Nephron progenitor cell (in vitro differentiated cells): ENCODE data around the gene NLRP3.
"Not testable (repeated sequence)": the region's sequence is repeated elsewhere in the genome, so short reads cannot be mapped to it uniquely, and the experiment has no call there.

Experiments
- DNase-seq: peaks from one replicate; pipeline ENCODE4 v3.0.0; 2021
- H3K27ac Mint-ChIP-seq: 2 replicates; pipeline ENCODE4 v1.8.0; 2021; ENCODE audit warnings: mild to moderate bottlenecking, moderate library complexity, mixed read lengths
- H3K27me3 Mint-ChIP-seq: 2 replicates; pipeline ENCODE4 v1.8.0; 2021; ENCODE audit warnings: mild to moderate bottlenecking, low read depth, mixed read lengths; ENCODE audit not compliant: poor library complexity
- H3K36me3 Mint-ChIP-seq: 2 replicates; pipeline ENCODE4 v1.8.0; 2021; ENCODE audit warnings: low read depth, mixed read lengths
- H3K4me1 Mint-ChIP-seq: 2 replicates; pipeline ENCODE4 v1.8.0; 2021; ENCODE audit warnings: mixed read lengths
- H3K4me3 Mint-ChIP-seq: 2 replicates; pipeline ENCODE4 v1.8.0; 2021; ENCODE audit warnings: mild to moderate bottlenecking, moderate library complexity, mixed read lengths
- H3K9me3 Mint-ChIP-seq: 2 replicates; pipeline ENCODE4 v1.8.0; 2021; ENCODE audit warnings: mild to moderate bottlenecking, moderate library complexity, mixed read lengths
- TF ChIP-seq, protein P1 (sequence below): fragments of 200-600 bp; sonication (generic); IDR thresholded peaks from 2 replicates; pipeline ENCODE4 v1.5.0; 2021; ENCODE audit warnings: antibody characterized with exemption

NLRP3 gene

DNA sequence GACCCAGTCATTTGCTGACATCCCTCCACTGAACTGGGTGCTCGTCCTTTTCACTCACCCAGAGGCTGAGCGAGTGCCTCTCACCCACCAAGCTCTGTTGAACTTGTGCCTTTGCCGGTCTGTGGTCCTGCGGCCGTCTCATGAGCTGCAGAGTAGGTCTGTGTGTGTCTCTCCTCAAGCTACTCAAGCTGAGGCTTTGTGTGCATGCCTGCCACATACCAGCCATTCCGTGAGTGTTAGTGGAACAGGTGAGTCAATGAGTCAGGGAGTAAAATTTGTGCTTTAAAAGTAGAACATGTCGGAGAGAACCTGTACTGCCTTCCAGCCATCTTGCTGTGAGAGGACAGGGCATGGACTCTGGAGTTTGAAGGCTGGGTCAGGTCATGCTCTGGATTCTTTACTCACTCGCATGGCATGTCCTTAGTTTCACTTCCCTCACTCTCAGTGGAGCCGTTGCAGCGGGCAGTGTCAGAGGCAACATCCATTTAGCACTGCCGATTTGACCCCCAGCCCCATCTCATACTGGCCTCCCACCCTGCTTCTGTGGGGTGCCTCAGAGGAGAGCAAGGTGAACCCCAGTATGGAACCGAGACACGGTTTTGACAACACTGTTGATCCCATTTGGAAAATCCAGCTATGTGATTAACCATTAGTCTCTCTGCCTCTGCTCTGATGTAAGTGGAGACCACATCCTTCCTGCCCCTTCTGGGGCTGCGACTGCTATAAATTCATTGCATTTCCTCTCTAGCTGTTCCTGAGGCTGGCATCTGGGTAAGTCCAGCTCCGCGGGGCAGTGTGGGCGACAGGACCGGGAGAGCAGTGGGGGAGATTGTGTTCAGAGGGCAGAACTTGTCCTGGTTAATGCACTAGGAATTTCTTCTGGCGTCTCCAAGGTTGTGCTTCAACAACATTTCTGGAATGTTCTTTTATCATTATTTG lies at the start of gene NLRP3:
Gene NLRP3 (plus strand): TSS at position 751 of the 939 bp plus-strand sequence. CDS start 2,628 bp downstream, outside the sequence.
- Mint-ChIP-seq H3K4me3 (no peak within 1 kb of the TSS), H3K27ac (no peak within 1 kb of the TSS), H3K4me1 (no peaks in the 10 kb centered on the region), H3K36me3 (no peaks in the 10 kb centered on the region), H3K9me3 (no peaks in the 10 kb centered on the region), H3K27me3 (peaks cover 22% of the 10 kb centered on the region)
- TF ChIP-seq, protein P1, sequence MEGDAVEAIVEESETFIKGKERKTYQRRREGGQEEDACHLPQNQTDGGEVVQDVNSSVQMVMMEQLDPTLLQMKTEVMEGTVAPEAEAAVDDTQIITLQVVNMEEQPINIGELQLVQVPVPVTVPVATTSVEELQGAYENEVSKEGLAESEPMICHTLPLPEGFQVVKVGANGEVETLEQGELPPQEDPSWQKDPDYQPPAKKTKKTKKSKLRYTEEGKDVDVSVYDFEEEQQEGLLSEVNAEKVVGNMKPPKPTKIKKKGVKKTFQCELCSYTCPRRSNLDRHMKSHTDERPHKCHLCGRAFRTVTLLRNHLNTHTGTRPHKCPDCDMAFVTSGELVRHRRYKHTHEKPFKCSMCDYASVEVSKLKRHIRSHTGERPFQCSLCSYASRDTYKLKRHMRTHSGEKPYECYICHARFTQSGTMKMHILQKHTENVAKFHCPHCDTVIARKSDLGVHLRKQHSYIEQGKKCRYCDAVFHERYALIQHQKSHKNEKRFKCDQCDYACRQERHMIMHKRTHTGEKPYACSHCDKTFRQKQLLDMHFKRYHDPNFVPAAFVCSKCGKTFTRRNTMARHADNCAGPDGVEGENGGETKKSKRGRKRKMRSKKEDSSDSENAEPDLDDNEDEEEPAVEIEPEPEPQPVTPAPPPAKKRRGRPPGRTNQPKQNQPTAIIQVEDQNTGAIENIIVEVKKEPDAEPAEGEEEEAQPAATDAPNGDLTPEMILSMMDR = no peak
- no peak for DNase-seq

DNA sequence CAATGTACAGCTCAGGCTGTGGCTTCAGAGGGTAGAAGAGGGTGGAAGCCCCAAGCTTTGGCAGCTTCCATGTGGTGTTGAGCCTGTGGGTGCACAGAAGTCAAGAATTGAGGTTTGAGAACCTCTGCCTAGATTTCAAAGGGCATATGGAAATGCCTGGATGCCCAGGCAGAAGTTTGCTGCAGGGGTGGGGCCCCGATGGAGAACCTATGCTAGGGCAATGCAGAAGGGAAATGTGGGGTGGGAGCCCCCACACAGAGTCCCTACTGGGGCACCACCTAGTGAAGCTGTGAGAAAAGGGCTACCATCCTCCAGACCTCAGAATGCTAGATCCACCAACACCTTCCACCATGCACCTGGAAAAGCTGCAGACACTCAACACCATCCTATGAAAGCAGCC lies 49.6 kb upstream of the NLRP3 start:
- H3K27ac Mint-ChIP-seq, DNase-seq, H3K4me3 Mint-ChIP-seq: not testable (repeated sequence)
- peaks cover 30% of the 10 kb centered on the region for H3K36me3 Mint-ChIP-seq
- H3K4me1 Mint-ChIP-seq = peaks cover 30% of the 10 kb centered on the region
- H3K9me3 Mint-ChIP-seq = peaks cover 43% of the 10 kb centered on the region
- peaks cover 11% of the 10 kb centered on the region for H3K27me3 Mint-ChIP-seq

DNA sequence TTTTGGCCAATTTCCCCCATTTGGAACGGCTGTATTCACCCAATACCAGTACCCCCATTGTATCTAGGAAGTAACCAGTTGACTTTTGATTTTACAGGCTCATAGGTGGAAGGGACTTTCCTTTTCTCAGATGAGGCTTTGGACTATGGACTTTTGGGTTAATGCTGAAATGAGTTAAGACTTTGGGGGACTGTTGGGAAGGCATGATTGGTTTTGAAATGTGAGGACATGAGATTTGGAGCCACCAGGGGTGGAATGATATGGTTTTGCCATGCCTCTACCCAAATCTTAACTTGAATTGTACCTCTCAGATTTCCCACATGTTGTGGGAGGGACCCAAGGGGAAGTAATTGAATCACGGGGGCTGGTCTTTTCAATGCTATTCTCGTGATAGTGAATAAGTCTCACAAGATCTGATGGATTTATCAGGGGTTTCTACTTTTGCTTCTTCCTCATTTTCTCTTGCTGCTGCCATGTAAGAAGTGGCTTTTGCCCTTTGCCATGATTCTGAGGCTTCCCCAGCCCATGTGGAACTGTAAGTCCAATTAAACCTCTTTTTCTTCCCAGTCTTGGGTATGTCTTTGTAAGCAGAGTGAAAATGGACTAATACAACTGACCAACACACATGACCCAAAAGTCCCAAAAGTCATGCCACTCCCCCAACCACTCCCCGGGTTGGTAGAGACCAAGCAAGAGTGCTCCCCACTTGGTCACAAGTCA lies 48.9 kb upstream of the NLRP3 start:
- H3K4me1 Mint-ChIP-seq = peaks cover 27% of the 10 kb centered on the region
- H3K4me3 Mint-ChIP-seq = peak overlapping the region; percentile 17
- H3K36me3 Mint-ChIP-seq = peaks cover 30% of the 10 kb centered on the region
- H3K27me3 Mint-ChIP-seq = peaks cover 13% of the 10 kb centered on the region
- TF ChIP-seq, protein P1 = no peak
- H3K9me3 Mint-ChIP-seq = peaks cover 43% of the 10 kb centered on the region
- no peak overlapping the region for H3K27ac Mint-ChIP-seq
- no peak for DNase-seq

DNA sequence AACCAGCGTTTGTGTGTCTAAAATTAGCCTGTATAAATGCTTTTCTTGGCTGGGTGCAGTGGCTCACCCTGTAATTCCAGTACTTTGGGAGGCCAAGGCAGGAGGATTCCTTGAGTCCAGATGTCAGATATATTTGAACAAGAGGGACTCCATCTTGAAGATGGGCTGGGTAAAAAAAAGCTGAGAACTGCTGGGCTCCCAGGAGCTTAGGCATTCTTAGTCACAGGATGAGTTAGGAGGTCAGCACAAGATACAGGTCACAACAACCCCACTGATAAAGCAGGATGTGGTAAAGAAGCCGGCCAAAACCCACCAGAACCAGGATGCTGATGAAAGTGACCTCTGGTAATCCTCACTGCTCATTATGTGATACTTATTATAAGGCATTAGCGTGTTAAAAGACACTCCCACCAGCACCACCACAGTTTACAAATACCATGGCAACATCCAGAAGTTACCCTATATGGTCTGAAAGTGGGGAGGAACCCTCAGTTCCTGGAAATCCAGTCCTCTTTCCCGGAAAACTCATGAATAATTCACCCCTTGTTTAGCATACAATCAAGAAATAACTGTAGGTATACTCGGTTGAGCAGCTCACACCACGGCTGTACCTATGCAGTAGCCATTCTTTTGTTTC lies 48.1 kb upstream of the NLRP3 start:
- Mint-ChIP-seq H3K27ac (peak overlapping the region; percentile 5), H3K36me3 (peaks cover 30% of the 10 kb centered on the region), H3K27me3 (peaks cover 13% of the 10 kb centered on the region), H3K9me3 (peaks cover 43% of the 10 kb centered on the region), H3K4me1 (peaks cover 31% of the 10 kb centered on the region), H3K4me3 (no peak overlapping the region)
- DNase-seq = no peak
- TF ChIP-seq, protein P1 = no peak

DNA sequence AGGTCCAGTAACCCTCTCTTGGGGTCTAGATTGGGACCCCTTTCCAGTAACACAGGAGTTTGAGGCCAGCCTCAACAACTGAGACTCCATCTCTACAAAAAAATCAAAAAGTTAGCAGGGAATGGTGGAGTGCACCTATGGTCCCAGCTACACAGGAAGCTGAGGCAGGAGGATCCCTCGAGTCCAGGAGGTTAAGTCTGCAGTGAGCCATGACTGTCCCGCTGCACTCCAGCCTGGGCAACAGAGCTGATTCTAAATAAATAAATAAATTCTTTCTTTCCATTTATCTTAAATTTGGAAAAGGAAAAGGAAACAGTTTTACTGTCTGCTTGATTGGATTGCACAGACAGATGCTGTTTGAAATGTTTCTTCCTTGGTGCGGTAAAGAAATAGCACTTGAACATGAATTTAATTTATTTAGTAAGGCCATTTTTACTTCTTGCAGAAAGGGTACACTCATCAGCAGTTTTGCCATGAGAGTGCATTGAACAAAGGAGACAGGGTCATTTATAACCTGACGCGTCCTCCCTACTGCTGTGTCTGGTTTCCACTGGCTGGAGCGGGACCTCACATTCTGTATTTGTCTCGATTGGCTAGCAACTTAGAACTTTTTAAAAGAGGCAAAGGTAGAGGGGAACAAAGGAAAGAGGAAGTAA lies 47.4 kb upstream of the NLRP3 start:
- TF ChIP-seq, protein P1 = no peak
- H3K4me3 Mint-ChIP-seq = peak overlapping the region; percentile 15
- H3K36me3 Mint-ChIP-seq = peaks cover 30% of the 10 kb centered on the region
- H3K4me1 Mint-ChIP-seq = peaks cover 31% of the 10 kb centered on the region
- H3K27me3 Mint-ChIP-seq = peaks cover 9% of the 10 kb centered on the region
- peaks cover 42% of the 10 kb centered on the region for H3K9me3 Mint-ChIP-seq
- peak overlapping the region; percentile 91 for H3K27ac Mint-ChIP-seq
- no peak for DNase-seq
